Pulmonary artery endothelial cell (primary cell): ENCODE results near the gene FAM193A. TPM values are rescaled to one million over a fixed set of nuclear protein-coding genes. Genes with fewer than 3 reads are reported as not detected.
"Not testable (repeated sequence)": the region's sequence is repeated elsewhere in the genome, so short reads cannot be mapped to it uniquely, and the experiment has no call there.

Source experiments
- DNase-seq: peaks from one replicate; pipeline ENCODE4 v3.0.0-alpha.2; 2011; ENCODE audit warnings: low read depth, low spot score
- total RNA-seq: library from RNA; depleted of rRNA; stranded (reverse); fragments of >200 nt; gene quantifications from 2 replicates; pipeline ENCODE4 v1.2.3, GENCODE V29; 2014

FAM193A gene
- total RNA-seq, 1 donor from 2014 or later, result 7.0 TPM

DNA sequence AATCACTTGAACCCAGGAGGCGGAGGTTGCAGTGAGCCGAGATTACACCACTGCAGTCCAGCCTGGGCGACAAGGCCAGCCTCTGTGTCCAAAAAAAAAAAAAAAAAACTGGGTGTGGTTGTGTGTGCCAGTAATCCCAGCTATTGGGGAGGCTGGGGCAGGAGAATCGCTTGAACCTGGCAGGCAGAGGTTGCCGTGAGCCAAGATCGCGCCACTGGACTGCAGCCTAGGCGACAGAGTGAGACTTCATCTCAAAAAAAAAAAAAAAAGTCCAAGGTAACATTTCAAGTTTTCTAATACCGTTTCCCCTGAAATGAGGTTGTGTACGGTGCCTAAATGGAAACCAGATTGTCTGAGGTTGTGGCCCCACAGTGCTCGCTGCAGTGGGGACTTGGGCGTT is 35.6 kb downstream of the FAM193A start:
- no peak for DNase-seq

DNA sequence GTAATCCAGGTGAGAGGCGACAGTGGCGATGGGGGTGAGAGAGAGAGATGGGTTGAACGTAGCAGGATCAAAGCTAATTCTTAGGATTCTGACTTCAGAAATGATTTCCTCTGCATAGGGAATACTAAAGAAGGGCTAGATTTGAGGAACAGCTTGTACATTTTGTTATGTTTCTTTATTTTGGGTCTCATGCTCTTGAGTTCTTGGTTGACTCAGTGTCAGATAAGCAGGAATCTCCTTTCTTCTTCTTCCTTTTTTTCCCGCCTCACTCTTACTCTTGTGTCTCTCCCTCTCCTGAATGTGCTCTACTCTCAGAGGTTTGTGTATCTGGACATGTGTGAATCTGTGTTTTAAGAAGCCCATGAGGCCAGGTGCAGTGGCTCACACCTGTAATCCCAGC is 36.4 kb downstream of the FAM193A start:
- no peak for DNase-seq

DNA sequence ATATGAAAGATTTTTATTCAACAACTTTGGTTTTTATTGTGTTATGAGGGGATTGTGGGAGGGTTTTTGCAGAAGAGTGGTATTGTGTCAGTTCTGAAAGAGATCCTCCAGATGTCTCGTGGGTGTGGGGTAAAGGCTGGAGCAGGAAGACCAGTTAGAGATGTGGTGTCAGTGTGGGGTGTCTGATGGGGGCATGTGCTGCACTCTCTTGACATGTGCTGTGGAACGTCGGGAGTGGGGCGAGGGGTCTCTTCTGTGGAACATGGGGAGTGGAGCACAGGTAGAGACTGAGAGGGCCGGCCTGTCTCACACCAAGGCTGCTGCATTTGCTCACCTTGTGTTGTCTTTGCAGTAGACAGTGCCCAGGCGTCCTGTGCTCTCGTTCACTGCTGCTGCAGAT is 37.6 kb downstream of the FAM193A start:
- no peak for DNase-seq

DNA sequence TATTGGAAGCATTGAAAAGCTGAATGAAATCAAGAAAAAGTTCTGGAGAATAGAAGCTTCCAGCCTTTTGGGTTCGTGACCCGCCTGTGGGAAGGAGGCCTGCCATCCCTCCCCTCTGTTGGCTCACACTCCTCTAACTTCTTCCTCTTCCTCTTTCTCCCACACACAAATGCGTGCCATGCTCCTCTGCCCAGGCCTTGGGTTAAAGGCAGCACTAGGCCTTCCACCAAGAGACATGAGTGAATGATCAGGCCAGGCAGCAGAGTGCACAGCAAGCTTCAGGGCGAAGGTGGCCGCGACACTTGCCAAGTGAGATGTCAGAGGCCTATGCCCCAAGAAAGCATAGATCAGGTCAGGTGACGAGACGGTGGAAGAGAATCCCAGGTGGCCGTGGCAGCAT is 38.4 kb downstream of the FAM193A start:
- no peak for DNase-seq

DNA sequence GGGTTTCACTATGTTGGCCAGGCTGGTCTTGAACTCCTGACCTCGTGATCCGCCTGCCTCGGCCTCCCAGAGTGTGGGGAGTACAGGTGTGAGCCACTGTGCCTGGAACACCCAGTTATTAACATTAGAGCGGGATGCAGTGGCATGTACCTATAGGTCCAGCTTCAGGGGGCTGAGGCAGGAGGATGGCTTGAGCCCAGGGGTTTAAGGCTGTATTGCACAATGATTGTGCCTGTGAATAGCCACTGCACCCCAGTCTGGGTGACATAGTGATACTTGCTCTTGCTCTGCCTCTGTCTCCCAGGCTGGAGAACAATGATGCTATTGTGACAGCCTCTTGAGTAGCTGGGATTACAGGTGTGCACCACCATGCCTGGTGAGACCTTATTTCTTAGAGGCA is 39.8 kb downstream of the FAM193A start:
- no peak for DNase-seq

DNA sequence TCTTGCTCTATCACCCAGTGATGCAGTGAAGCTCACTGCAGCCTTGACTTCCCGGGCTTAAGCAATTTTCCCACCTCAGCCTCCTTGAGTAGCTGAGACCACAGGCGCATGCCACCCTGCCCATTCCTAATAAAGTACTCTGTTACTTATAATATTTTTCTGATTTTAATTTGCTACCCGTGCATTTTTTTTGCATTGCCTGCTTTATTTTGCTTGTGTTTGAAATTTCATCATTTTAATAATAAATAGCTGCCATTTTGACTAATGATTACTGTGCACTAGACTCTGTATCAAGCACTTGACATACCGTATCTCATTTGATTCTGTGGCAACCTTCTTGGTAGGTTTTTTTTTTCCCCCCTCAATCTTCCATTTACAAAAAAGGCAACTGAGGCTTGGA is 41.7 kb downstream of the FAM193A start:
- no peak for DNase-seq

DNA sequence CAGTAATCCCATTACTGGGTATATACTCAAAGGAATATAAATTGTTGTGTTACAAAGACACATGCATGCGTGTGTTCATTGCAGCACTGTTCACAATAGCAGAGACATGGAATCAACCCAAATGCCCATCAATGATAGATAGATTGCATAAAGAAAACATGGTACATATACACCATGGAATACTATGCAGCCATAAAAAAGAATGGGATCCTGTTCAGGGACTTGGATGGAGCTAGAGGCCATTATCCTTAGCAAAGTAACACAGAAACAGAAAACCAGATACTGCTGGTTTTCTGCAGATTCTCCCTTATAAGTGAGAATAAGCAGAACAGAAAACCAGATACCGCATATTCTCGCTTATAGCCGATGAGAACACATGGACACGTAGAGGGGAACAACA is 43.5 kb downstream of the FAM193A start:
- DNase-seq, result no peak

DNA sequence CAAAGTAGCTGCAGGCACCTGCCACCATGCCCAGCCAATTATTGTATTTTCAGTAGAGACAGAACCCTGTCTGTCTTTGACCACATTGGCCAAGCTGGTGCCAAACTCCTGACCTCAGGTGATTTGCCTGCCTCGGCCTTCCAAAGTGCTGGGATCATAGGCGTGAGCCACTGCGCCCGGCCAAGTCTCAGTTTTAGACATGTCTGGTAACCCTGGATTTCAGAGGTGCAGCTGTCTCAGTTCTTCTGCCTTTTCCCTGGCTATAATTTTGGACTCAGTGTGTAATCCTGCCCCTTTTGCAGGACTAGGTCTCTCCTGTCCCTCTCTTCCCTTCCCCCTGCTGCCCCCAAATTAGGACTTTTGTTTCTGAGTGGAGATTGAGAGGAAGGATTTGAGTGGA is 46.6 kb downstream of the FAM193A start:
- no peak for DNase-seq

DNA sequence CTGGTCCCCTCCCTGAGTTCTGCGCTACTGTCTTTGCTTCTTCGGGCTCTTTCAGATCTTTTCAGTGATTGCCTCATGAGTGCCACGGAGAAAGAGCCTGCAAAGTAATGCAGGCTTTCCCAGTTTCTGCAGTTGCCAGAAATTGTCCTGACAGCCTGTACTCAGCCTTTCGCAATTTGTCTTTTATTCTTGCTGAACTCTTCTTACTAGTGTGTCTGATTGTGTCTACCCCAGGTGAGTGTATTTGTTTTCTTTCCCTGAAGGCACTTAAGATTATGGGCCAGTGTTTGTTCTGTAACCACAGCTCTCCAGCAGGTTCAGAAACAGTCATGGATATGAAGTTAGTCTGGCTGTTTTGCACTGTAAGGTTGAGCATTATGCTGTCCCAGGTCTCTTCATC is 47.1 kb downstream of the FAM193A start:
- DNase-seq, result no peak

DNA sequence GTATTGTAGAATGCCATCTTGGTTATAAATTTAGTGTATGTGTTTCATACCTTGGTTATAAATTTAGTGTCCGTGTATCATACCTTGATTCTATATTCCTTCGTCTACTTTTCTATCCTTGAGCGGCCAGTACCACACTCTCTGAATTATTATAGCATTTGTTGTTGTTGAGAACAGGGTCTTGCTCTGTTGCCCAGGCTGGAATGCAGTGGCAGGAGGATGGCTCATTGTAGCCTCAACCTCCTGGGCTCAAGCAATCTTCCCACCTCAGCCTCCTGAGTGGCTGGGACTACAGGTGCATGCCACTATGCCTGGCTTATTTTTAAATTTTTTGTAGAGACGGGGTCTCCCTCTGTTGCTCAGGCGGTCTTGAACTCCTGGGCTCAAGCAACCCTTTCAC is 50.1 kb downstream of the FAM193A start:
- no peak for DNase-seq

DNA sequence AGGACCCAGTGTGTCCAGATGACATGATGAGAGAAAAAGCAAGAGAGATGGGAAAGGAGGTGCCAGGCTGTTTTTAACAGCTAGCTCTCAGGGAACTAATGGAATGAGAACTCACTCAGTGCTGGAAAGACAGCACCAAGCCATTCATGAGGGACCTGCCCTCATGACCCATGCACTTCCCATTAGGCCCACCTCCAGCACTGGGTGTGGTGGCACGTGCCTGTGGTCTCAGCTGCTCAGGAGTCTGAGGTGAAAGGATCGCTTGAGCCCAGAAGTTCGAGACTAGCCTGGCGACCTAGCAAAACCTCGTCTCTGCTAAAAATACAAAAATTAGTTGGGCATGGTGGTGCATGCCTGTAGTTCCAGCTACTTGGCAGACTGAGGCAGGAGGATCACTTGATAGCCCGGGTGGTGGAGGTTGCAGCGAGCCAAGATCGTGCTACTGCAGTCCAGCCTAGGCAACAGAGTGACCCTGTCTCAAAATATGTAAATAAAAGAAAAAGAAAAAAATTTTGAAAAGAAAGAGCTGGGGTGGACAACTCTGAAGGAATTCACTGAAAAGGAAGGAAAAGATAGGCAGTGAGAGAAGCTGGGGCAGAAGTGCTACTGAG is 50.9 kb downstream of the FAM193A start:
- no peak for DNase-seq

DNA sequence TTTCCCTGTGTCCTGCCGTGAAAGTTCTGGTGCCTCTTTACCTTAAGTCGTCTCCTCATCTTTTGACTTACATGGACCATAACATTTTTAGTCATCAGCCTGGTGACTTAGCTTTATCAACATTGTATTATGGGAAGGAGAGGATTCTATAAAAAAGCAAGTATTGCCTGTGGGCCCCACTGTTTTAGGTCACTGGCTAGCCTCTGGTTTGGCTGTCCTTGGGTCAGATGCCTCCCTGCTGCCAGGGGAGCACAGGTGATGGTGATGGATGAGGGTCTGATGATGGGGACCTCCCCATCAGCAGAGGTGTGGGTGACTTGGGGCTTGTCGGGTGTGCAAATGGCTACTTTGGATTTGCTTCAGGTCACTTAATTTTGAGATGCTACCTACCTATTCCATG is 51.8 kb downstream of the FAM193A start:
- no peak for DNase-seq

DNA sequence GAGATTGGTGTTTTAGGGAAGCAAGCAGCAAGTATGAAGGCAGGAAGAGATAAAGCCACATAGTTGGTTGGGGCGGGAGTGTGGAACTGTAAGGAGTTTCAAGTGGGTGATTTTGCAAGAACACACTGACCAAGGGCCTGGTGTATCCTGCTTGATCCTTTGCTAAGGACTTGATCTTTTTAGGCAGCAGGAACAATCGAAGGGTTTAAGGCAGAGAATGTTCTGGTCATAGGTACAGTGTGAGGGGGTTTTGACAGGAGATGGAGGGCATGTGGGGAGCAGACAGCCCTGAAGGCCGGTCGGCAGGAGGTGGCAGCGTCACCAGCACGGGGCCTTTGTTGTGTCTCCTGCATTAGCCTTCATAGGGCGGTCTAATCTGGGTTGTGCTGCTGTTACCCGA is 54.7 kb downstream of the FAM193A start:
- DNase-seq, result no peak

DNA sequence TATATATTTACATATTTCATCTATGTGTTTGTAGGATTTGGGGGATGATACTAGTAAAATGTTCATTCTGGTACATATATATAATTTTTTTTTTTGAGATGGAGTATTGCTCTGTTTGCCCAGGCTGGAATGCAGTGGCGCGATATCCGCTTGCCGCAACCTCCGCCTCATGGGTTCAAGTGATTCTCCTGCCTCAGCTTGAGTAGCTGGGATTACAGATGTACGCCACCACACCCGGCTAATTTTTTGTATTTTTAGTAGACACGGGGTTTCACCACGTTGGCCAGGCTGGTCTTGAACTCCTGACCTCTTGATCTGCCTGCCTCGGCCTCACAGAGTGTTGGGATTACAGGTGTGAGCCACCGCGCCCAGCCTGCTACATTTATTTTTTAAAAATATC is 55.6 kb downstream of the FAM193A start:
- DNase-seq, result not testable (repeated sequence)

DNA sequence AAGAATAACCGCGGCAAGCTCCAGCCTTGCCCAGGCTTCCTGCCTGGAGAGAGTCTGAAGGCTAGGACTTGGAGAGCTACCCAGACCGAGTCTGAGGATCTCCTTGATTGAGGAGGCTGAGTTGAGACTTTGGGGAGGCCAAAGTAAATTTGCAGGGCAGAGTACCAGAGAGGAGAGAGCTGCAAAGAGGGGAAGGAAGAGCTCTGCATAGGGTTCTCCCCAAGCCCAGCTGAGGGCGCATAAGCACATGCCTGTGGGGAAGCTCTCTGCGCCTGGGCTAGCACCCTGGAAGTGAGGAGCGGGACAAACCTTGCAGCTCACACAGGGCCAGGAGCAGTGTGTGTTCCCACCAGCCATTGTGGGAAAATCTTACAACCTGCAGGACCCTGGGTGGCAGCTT is 56.1 kb downstream of the FAM193A start:
- DNase-seq, result no peak

DNA sequence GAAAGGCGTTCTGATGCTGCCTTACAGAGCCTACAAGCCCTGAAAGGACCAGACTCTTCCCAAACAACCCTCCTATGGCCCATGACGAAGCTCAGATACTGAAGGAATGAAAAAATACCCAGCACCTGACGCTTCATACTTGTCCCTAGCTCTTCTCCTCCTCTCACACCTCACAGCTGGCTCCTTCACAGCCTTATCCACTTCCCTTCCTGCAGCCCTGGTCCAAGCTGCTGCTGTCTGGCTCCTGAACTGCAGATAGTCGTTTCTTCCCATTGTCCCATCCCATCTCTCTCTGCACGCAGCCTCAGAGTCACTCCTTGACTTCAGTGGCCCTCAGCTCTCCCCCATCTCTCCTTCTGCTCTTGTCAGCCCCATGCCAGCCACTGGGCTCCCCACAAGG is 56.6 kb downstream of the FAM193A start:
- DNase-seq, result no peak

DNA sequence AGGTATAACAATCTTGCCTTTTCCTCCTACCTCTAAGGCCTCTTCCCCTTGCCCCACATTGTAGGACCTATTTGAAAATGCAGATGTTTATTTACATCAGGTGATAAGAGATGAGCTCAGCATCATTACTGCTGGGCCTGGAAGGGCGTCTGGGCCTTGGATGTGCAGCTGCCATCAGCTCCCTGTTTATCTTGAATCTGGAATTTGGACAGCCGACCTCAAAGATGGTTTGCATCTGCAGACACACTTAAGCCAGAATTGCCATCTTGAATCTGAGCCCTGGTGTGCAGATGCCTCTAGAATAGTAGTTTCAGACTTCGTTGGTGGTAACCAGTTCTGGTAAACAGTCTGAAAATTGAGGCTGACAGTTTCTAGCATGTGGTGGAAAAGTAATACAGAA is 59.0 kb downstream of the FAM193A start:
- DNase-seq, result no peak

DNA sequence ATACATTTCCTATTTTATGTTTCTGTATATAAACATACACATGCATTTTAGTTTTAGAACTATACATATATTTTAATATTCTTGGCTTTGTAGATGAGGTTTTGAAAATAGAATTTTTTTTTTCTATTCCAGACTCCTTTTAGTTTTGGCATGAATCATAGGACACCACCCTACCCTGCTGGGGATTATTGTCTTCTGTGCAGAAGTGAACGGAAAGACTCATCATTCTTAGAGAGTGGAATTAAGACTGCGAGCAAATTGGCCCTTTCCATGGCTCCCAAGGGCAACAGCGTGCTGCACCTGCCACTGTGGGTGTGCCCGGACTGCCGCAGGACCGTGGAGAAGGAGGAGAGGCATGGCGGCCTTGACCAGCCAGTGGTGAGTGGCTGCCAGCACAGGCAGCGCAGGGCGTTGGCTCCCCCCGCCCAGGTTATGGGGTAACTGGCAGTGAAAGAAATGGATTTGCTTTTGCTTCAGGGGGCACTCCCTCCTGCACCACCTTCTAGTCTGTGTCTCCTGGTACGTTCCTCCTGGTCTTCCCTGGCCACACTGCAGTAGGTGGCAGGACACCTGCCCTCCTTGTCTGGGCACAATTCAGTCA is 59.6 kb downstream of the FAM193A start:
- no peak for DNase-seq

DNA sequence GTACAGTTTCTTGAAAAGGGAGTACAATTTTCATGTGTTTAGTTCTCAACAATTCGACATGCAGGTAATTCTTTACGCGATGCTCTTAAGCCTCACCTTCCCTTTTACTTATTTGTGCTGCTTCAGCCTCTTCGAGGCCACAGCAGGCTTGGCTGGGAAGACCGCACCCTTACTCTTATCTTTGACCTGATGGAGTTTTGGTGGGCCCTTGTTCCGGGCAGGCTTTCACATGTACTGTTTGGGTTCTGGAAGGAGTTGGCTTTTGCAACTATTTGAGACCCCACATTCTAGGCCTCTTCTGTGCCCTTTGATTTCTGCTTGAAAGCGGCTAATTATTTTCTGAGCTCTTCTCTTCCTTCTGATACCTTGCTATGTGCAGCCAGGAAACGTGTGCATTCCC is 60.2 kb downstream of the FAM193A start:
- no peak for DNase-seq

DNA sequence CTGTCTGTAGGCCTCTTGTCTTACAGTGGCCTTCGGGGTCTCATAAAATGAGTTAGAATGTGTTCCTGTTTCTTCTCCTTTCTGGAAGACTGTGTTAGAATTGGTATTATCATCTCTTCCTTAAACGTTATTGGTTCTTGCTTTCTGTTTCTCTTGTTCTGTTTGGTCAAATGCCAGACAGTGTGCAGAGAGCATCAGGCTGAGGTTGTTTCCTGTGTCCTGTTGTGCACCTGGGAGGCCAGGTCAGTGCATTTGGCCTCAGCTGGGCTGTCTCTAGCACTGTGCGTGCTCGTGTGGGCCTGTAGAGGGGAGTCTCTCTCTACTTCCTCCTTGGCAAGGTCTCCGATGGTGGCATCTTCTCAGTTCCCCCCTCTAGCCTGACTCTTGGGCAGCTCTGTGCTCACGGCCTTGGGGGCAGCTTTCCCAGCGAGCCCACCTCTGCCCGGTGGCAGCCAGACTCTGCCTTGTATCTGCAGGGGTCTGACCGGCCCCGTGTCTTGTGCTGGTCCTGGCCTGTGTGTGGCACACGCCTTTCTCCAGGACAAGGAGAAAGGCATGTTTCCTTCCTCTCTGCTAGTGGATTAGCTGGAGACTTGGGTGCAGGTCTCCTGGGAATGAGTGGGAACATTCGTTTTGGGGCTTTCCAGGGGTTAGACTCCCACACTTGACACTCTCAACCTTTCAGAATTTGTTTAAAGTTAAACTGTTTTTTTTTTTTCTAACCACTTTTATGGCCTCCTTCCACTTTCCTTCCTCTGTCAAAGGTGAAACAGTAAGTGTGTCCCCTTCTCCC is 62.3 kb downstream of the FAM193A start:
- no peak for DNase-seq

DNA sequence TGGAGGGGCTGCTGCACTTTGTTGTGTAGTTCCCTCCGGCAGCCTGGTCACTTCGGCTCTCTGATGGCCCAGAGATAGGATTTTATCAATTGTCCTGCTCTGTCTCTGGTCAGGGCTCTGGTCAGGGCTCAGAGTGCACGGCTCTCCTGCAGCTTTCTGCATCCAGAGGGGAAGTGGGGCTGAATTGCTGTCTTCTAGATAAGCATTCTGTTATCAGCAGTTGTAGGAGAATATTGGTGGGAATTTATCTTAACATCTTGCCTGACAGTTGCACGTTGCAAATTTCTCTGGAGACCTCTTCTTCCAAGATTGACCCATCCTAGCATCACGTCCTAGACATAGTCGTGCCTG is 62.8 kb downstream of the FAM193A start:
- no peak for DNase-seq

DNA sequence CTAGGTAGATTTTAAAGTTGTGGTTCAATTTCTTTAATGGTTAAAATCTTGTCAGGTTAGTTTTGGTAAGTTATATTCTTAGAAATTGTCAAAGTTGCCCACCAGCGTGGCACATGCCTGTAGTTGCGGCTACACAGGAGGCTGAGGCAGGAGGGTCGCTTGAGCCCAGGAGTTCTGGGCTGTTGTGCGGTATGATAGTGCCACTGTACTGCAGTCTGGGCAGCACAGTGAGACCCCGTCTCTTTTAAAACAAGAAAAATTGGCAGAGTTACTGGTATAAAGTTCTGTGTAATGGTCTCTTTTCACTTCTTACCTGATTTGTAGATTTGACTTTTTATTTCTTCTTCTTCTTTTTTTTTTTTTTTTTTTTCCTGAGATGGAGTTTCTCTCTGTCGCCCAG is 64.4 kb downstream of the FAM193A start:
- DNase-seq, result no peak

DNA sequence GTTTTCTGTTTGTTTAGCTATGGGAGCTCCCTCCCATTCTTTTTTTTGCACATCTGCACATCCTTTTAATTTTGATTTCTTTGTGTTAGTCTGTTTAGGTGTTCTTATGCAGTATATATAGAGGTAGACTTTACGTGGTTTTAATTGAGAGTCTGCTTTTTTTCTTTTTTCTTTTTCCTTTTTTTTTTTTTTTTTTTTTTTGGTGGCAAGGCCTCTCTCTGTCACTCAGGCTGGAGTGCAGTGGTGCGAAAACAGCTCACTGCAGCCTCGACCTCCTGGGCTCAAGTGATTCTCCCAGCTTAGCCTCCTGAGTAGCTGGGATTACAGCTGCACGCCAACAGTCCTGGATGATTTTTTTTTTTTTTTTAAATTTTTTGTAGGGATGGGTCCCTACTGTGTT is 68.2 kb downstream of the FAM193A start:
- no peak for DNase-seq
